Prostate gland (tissue), 2 donors: Measurements from ENCODE around the gene MYL10. TPM values are rescaled to one million over a fixed set of nuclear protein-coding genes. Genes with fewer than 3 reads are reported as not detected.

Experiments used
- DNase-seq: peaks from one replicate; pipeline ENCODE4 v3.0.0-alpha.2; 2019; ENCODE audit warnings: low spot score
- H3K27ac ChIP-seq, 2 donors: fragments of 200-600 bp; sonication (generic); 2 replicates each; pipeline ENCODE4 v1.5.1; 2017 to 2019
- H3K27me3 ChIP-seq: fragments of 200-600 bp; sonication (generic); replicated peaks from 2 replicates; pipeline ENCODE4 v1.5.1; 2019; ENCODE audit not compliant: insufficient read depth
- H3K36me3 ChIP-seq, 2 donors: fragments of 200-600 bp; sonication (generic); 1 replicate in 1 of 2; 2 replicates in 1 of 2; pipeline versions ENCODE4 v1.5.1 to v1.8.1; 2017 to 2019
- H3K4me1 ChIP-seq: fragments of 200-600 bp; sonication (generic); replicated peaks from 2 replicates; pipeline ENCODE4 v1.5.1; 2019
- H3K4me3 ChIP-seq, 2 donors: fragments of 200-600 bp; sonication (generic); 2 replicates each; pipeline ENCODE4 v1.5.1; 2017 to 2019
- H3K9me3 ChIP-seq: fragments of 200-600 bp; sonication (generic); 2 replicates; pipeline ENCODE4 v1.5.1; 2017
- CTCF ChIP-seq, 4 experiments: fragments of 200-600 bp in 2 of 4; fragments of 450-650 bp in 2 of 4; sonication (generic) in 2 of 4; IDR thresholded peaks; 1 replicate in 3 of 4; 2 replicates in 1 of 4; pipeline ENCODE4 v1.5.1; 2016 to 2019; ENCODE audit warnings: antibody characterized with exemption in 4 of 4, mild to moderate bottlenecking in 2 of 4, moderate library complexity in 2 of 4
- POLR2A ChIP-seq: fragments of 450-650 bp; IDR thresholded peaks from one replicate; pipeline ENCODE4 v1.6.1; 2016; ENCODE audit warnings: antibody characterized with exemption, mild to moderate bottlenecking
- POLR2AphosphoS5 ChIP-seq: sonication (generic); formaldehyde crosslinking; IDR thresholded peaks from one replicate; pipeline ENCODE4 v1.6.1; 2017; ENCODE audit warnings: antibody characterized with exemption
- WGBS: methylation state at CpG from one replicate; pipeline ENCODE4 v1.1.5; 2018; 5-methylcytosine and 5-hydroxymethylcytosine counted together
- intact Hi-C: fragments of 100-400 bp; cut with DNase I; formaldehyde crosslinking; loops from one replicate; pipeline ENCODE4 v1.14.2; 2022
- total RNA-seq, 2 donors: library from RNA; depleted of rRNA; stranded (reverse); fragments of >200 nt; gene quantifications; one replicate each; pipeline ENCODE4 v1.1.0, GENCODE V29; 2016

The MYL10 gene
- total RNA-seq, 2 donors from 2014 or later: not detected

- intact Hi-C loops: no loop called here
- WGBS: 92% methylated on average over 9 of the region's 9 CpGs
- Histone ChIP-seq H3K9me3 (no peaks in the 10 kb centered on the region), H3K4me3 (no peak overlapping the region), H3K27me3 (peaks cover 2% of the 10 kb centered on the region), H3K36me3 (no peaks in the 10 kb centered on the region), H3K27ac (no peak overlapping the region), H3K4me1 (no peaks in the 10 kb centered on the region)
- TF ChIP-seq POLR2AphosphoS5 (no peak), CTCF (IDR thresholded peaks at IDR 0.05) (no peak)
- no peak for DNase-seq
These were observed 2.3 kb downstream of the MYL10 start for GRCh38 chr7:101626758-101627157.

GRCh38 chr7:101626069-101626671 is 2.9 kb downstream of the MYL10 start:
- H3K9me3 ChIP-seq: no peaks in the 10 kb centered on the region
- TF ChIP-seq POLR2A: no peak
- TF ChIP-seq CTCF (IDR thresholded peaks at IDR 0.05): no peak
- no peak for TF ChIP-seq POLR2AphosphoS5
- H3K36me3 ChIP-seq: no peaks in the 10 kb centered on the region
- intact Hi-C loops: no loop called here
- peaks cover 2% of the 10 kb centered on the region for H3K27me3 ChIP-seq
- H3K4me3 ChIP-seq: no peak overlapping the region
- no peak overlapping the region for H3K27ac ChIP-seq
- DNase-seq: no peak
- 75% methylated on average over 15 of the region's 15 CpGs for WGBS
- H3K4me1 ChIP-seq: no peaks in the 10 kb centered on the region

- no peaks in the 10 kb centered on the region for H3K4me1 ChIP-seq
- no peaks in the 10 kb centered on the region for H3K9me3 ChIP-seq
- no peaks in the 10 kb centered on the region for H3K36me3 ChIP-seq
- TF ChIP-seq POLR2A: no peak
- no peak for TF ChIP-seq CTCF (IDR thresholded peaks at IDR 0.05)
- TF ChIP-seq POLR2AphosphoS5: no peak
- no peak overlapping the region for H3K27ac ChIP-seq
- 7% methylated on average over 15 of the region's 18 CpGs for WGBS
- intact Hi-C loops: no loop called here
- H3K27me3 ChIP-seq: peaks cover 2% of the 10 kb centered on the region
- DNase-seq: no peak
- no peak overlapping the region for H3K4me3 ChIP-seq
These were observed 3.9 kb downstream of the MYL10 start for GRCh38 chr7:101625031-101625791.

GRCh38 chr7:101624246-101625001 is 4.7 kb downstream of the MYL10 start:
- intact Hi-C loops: no loop called here
- Histone ChIP-seq H3K9me3 (no peaks in the 10 kb centered on the region), H3K27me3 (peaks cover 2% of the 10 kb centered on the region), H3K4me1 (no peaks in the 10 kb centered on the region), H3K36me3 (no peaks in the 10 kb centered on the region), H3K27ac (no peak overlapping the region), H3K4me3 (no peak overlapping the region)
- DNase-seq: no peak
- WGBS: 79% methylated on average over 23 of the region's 23 CpGs
- TF ChIP-seq POLR2A (no peak), POLR2AphosphoS5 (no peak), CTCF (IDR thresholded peaks at IDR 0.05) (no peak)
